HFFc6 (cell line): Measurements from ENCODE around the gene ZRANB1. TPM values are rescaled to one million over a fixed set of nuclear protein-coding genes. Genes with fewer than 3 reads are reported as not detected.

Experiments
- DNase-seq: peaks from one replicate; pipeline ENCODE4 v3.0.0-alpha.2; 2018
- H3K27ac Mint-ChIP-seq: 2 replicates; pipeline ENCODE4 v1.8.0; 2020; ENCODE audit warnings: mild to moderate bottlenecking, mixed read lengths
- H3K27me3 Mint-ChIP-seq: 2 replicates; pipeline ENCODE4 v1.8.0; 2021; ENCODE audit warnings: mild to moderate bottlenecking, moderate library complexity, mixed read lengths; ENCODE audit not compliant: insufficient read depth
- H3K36me3 Mint-ChIP-seq: 2 replicates; pipeline ENCODE4 v1.8.0; 2021; ENCODE audit warnings: low read depth, mixed read lengths
- H3K4me1 Mint-ChIP-seq: 2 replicates; pipeline ENCODE4 v1.8.0; 2020; ENCODE audit warnings: low read depth, mixed read lengths
- H3K4me3 Mint-ChIP-seq: 2 replicates; pipeline ENCODE4 v1.8.0; 2020; ENCODE audit warnings: mild to moderate bottlenecking, moderate library complexity, mixed read lengths
- H3K9me3 Mint-ChIP-seq: 2 replicates; pipeline ENCODE4 v1.8.0; 2020; ENCODE audit warnings: mild to moderate bottlenecking, mixed read lengths
- total RNA-seq, 6 experiments: library from RNA; stranded (reverse); fragmentation: NEBNext Ultra II Directional; extraction: Animal tissue kit (Norgen Biotek cat#: 25700); gene quantifications; 2 replicates in 1 of 6; 3 replicates in 5 of 6; pipeline ENCODE4 v1.2.3, GENCODE V29; 2021
- TF ChIP-seq, protein P1 (sequence below): fragments of 200-600 bp; sonication (generic); IDR thresholded peaks from 2 replicates; pipeline ENCODE4 v1.5.0; 2021; ENCODE audit warnings: antibody characterized with exemption, mild to moderate bottlenecking

The ZRANB1 gene
- total RNA-seq, 6 experiments from 2014 or later, result 11.8 to 13.6 (median 12.6) TPM

DNA sequence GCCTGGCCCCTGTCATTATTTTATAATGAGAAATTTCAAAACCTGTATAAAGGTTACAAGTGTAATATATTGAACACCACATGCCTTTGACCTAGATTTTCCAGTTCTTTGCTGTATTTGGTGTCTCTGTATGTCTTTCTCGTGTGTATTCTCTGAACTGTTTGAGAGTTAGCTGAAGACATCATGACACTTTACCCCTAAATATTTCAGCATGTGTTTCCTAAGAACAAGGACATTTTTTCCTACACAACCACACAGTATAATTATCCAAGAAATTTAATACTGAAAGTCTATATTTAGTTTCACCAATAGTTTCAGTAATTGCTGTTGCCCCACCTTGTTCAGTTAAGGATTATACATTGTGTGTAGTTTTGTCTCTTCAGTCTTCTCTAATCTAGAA lies 14.8 kb downstream of the ZRANB1 start:
- Mint-ChIP-seq H3K4me3 (no peak overlapping the region), H3K4me1 (peaks cover 11% of the 10 kb centered on the region), H3K36me3 (peaks cover 5% of the 10 kb centered on the region; the same call in 1 of the 2 replicates), H3K27ac (no peak overlapping the region), H3K9me3 (no peaks in the 10 kb centered on the region), H3K27me3 (no peaks in the 10 kb centered on the region)
- TF ChIP-seq, protein P1, sequence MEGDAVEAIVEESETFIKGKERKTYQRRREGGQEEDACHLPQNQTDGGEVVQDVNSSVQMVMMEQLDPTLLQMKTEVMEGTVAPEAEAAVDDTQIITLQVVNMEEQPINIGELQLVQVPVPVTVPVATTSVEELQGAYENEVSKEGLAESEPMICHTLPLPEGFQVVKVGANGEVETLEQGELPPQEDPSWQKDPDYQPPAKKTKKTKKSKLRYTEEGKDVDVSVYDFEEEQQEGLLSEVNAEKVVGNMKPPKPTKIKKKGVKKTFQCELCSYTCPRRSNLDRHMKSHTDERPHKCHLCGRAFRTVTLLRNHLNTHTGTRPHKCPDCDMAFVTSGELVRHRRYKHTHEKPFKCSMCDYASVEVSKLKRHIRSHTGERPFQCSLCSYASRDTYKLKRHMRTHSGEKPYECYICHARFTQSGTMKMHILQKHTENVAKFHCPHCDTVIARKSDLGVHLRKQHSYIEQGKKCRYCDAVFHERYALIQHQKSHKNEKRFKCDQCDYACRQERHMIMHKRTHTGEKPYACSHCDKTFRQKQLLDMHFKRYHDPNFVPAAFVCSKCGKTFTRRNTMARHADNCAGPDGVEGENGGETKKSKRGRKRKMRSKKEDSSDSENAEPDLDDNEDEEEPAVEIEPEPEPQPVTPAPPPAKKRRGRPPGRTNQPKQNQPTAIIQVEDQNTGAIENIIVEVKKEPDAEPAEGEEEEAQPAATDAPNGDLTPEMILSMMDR, result no peak
- no peak for DNase-seq

DNA sequence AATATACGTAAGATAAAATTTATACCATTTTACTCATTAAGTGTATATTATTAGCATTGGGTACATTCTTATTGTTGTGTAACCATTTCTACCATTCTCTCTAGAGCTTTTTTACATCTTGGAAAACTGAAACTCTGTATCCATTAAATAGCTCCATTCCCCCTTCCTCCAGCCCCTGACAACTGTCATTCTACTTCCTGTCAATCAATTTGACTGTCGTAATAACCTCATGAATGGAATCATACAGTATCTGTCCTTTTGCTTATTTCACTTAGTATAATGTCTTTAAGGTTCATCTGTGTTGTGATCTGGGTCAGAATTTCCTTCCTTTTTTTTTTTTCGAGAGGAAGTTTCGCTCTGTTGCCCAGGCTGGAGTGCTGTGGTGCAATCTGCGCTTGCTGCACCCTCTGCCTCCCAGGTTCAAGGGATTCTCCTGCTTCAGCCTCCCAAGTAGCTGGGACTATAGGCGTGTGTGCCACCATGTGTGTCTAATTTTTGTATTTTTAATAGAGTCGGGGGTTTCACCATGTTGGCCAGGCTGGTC lies 15.6 kb downstream of the ZRANB1 start:
- Mint-ChIP-seq H3K4me3 (no peak overlapping the region), H3K36me3 (peaks cover 5% of the 10 kb centered on the region; the same call in 1 of the 2 replicates), H3K27me3 (no peaks in the 10 kb centered on the region), H3K27ac (no peak overlapping the region), H3K9me3 (no peaks in the 10 kb centered on the region), H3K4me1 (peaks cover 11% of the 10 kb centered on the region)
- TF ChIP-seq, protein P1, result no peak
- DNase-seq, result no peak

DNA sequence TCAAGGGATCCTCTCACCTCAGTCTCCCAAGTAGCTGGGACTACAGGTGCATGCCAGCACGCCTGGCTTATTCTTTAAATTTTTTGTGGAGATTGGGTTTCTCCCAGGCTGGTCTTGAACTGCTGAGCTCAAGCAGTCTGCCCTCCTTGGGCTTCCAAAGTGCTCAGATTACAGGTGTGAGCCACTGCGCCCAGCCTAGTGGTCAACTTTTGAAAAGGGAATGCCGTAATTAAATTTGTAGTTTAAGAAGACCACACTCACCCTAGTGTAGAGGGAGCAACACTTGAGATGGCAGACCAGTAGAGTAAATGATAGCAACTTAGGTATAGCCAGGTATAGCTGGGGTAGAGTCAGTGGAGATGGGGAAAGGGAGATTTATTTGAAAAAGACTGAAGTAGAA lies 17.6 kb downstream of the ZRANB1 start:
- H3K9me3 Mint-ChIP-seq, result no peaks in the 10 kb centered on the region
- H3K36me3 Mint-ChIP-seq, result peaks cover 5% of the 10 kb centered on the region; the same call in 1 of the 2 replicates
- no peak for DNase-seq
- TF ChIP-seq, protein P1, result no peak
- H3K4me1 Mint-ChIP-seq, result peaks cover 22% of the 10 kb centered on the region
- no peaks in the 10 kb centered on the region for H3K27me3 Mint-ChIP-seq
- H3K4me3 Mint-ChIP-seq, result no peak overlapping the region
- no peak overlapping the region for H3K27ac Mint-ChIP-seq

DNA sequence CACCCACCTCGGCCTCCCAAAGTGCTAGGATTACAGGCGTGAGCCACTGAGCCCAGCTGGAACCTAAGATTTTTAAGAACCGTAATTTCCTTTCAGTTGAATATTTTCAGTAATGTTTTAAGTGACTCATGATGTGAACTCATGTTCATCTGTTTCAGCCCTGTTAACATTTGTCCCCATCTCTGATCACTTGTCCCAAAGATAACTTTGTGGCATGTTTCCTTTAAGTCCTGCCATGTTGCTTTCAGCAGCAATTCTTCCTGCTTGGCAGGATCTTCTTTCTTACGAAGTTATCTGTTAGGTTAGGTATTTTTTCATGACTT lies 19.3 kb downstream of the ZRANB1 start:
- H3K4me3 Mint-ChIP-seq, result no peak overlapping the region
- no peaks in the 10 kb centered on the region for H3K9me3 Mint-ChIP-seq
- H3K27ac Mint-ChIP-seq, result peak overlapping the region; percentile 12; the same call in 1 of the 2 replicates
- TF ChIP-seq, protein P1, result no peak
- peaks cover 32% of the 10 kb centered on the region for H3K4me1 Mint-ChIP-seq
- peaks cover 5% of the 10 kb centered on the region; the same call in 1 of the 2 replicates for H3K36me3 Mint-ChIP-seq
- DNase-seq, result no peak
- no peaks in the 10 kb centered on the region for H3K27me3 Mint-ChIP-seq

DNA sequence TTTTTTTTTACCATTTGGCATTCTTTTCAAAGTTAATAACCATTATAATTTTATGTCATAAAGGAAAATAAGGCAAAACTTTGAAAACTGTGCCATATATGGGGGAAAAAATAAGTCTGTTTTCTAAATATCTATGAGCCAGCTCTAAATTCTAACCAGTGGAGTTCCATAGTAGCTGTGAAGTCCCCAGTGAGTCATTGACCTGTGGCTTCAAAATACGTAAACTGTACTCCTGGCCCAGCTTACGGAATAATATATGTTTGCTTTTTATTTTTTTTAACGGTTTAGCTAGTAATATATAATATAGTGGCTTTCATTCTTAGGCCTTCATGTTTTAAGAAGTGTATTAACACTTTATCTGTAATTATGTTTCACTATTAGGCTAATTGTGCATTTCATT lies 20.5 kb downstream of the ZRANB1 start:
- no peak for DNase-seq
- peaks cover 11% of the 10 kb centered on the region for H3K36me3 Mint-ChIP-seq
- H3K4me3 Mint-ChIP-seq, result no peak overlapping the region
- H3K4me1 Mint-ChIP-seq, result peaks cover 40% of the 10 kb centered on the region
- H3K27me3 Mint-ChIP-seq, result peaks cover 4% of the 10 kb centered on the region
- TF ChIP-seq, protein P1, result no peak
- no peak overlapping the region for H3K27ac Mint-ChIP-seq
- H3K9me3 Mint-ChIP-seq, result no peaks in the 10 kb centered on the region
